ENCODE results near the gene ECM1.

- TF ChIP-seq CTCF (conservative IDR thresholded peaks at IDR 0.05; ENCODE audit: low read depth in 2 of 2) (no peak), POLR2AphosphoS5 (IDR thresholded peaks at IDR 0.05; ENCODE audit: low read depth) (no peak)
These were observed 8.2 kb downstream of the ECM1 start for GRCh38 chr1:150516050-150516591.
